Suprapubic skin (tissue), 4 donors: Measurements from ENCODE around the gene CREB3L1.

Experiments used
- CTCF ChIP-seq, 2 donors: fragments of 200-600 bp in 1 of 2; fragments of 450-650 bp in 1 of 2; sonication (generic) in 1 of 2; IDR thresholded peaks; one replicate each; pipeline ENCODE4 v1.5.1; 2016 to 2019; ENCODE audit warnings: antibody characterized with exemption in 2 of 2, mild to moderate bottlenecking in 1 of 2, moderate library complexity in 1 of 2
- POLR2A ChIP-seq, 2 donors: fragments of 450-650 bp; IDR thresholded peaks; one replicate each; pipeline ENCODE4 v1.6.1; 2017; ENCODE audit warnings: antibody characterized with exemption in 2 of 2, mild to moderate bottlenecking in 2 of 2, moderate library complexity in 2 of 2
- POLR2AphosphoS5 ChIP-seq, 3 donors: sonication (generic); formaldehyde crosslinking; IDR thresholded peaks; one replicate each; pipeline ENCODE4 v1.6.1; 2017; ENCODE audit warnings: antibody characterized with exemption in 3 of 3

DNA sequence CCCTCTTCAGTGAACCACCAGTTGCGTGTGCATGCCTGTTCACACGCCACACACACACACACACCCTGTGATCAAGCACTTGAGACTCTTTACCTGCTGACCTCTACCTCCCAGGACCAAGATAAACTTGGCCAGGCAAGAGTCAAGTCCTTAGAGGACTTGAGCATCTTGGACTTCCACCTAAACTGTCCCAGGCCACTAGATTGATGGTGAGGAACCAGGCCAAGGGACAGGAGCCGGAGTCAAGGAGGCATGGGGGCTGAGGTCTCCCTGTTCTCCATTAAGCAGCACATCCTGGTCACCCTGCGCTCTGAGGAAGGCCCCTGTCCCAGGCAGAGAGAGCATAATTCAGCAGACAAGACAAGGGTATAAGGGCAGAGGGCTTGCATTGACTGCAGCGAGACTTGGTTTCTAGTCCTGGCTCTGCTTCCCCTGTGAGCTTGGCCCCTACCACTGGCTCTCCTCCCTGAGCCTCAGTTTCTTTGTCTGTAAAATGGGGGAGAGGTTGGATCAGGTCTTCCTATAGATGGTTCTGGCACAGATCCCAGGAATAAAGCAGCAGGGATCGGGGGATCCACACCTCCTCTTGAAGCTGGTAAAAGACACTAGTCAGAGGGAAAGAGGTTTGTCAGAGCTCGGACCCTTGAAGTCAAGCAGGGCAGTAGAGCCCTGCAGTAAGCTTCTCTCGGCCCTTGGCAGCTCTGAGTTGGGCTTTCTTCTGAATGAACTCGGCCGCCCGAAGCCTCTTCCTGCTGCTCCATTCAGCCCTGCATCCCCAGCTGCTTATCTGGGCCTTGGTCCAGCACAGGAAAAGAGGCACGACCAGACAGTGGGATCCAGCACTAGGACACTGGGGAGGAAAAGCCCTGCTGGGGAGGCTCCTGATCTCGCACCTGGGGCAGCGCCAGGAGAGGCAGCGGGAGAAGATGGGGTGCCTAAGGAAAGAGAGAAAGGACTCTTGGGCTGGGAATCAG is 2.0 kb downstream of the CREB3L1 start:
- TF ChIP-seq CTCF (IDR thresholded peaks at IDR 0.05): no peak
- no peak for TF ChIP-seq POLR2A (IDR thresholded peaks at IDR 0.05)
- TF ChIP-seq POLR2AphosphoS5 (IDR thresholded peaks at IDR 0.05): no peak
